Activated T-cell treated with anti-CD3 and anti-CD28 coated beads, Interleukin-2, amount 50 U/mL, for 24 hours (primary cell): ENCODE measurements around the gene CCDC60.

Experiments
- DNase-seq: peaks from one replicate; pipeline ENCODE4 v3.0.0-alpha.2; 2020
- H3K27ac Mint-ChIP-seq: 2 replicates; pipeline ENCODE4 v1.8.0; 2020; ENCODE audit warnings: mild to moderate bottlenecking, mixed read lengths
- H3K27me3 Mint-ChIP-seq: 2 replicates; pipeline ENCODE4 v1.8.0; 2020; ENCODE audit warnings: mixed read lengths
- H3K36me3 Mint-ChIP-seq: 2 replicates; pipeline ENCODE4 v1.8.0; 2020; ENCODE audit warnings: low read depth, mixed read lengths
- H3K4me1 Mint-ChIP-seq: 2 replicates; pipeline ENCODE4 v1.8.0; 2020; ENCODE audit warnings: low read depth, mixed read lengths
- H3K4me3 Mint-ChIP-seq: 2 replicates; pipeline ENCODE4 v1.8.0; 2020; ENCODE audit warnings: mild to moderate bottlenecking, moderate library complexity, mixed read lengths
- H3K9me3 Mint-ChIP-seq: 2 replicates; pipeline ENCODE4 v1.8.0; 2020; ENCODE audit warnings: mixed read lengths

CCDC60 gene

GRCh38 chr12:119385659-119386058 lies 51.1 kb downstream of the CCDC60 start:
- Mint-ChIP-seq H3K4me3 (no peak overlapping the region), H3K4me1 (no peaks in the 10 kb centered on the region), H3K9me3 (peaks cover 2% of the 10 kb centered on the region), H3K27ac (no peak overlapping the region), H3K27me3 (no peaks in the 10 kb centered on the region), H3K36me3 (no peaks in the 10 kb centered on the region)
- DNase-seq = no peak

- no peaks in the 10 kb centered on the region for H3K4me1 Mint-ChIP-seq
- H3K36me3 Mint-ChIP-seq = no peaks in the 10 kb centered on the region
- no peak for DNase-seq
- H3K4me3 Mint-ChIP-seq = no peak overlapping the region
- peaks cover 3% of the 10 kb centered on the region for H3K27me3 Mint-ChIP-seq
- no peak overlapping the region for H3K27ac Mint-ChIP-seq
- no peaks in the 10 kb centered on the region for H3K9me3 Mint-ChIP-seq
These were observed 55.2 kb downstream of the CCDC60 start for GRCh38 chr12:119389687-119390086.

- peaks cover 3% of the 10 kb centered on the region for H3K27me3 Mint-ChIP-seq
- H3K27ac Mint-ChIP-seq = no peak overlapping the region
- no peaks in the 10 kb centered on the region for H3K4me1 Mint-ChIP-seq
- DNase-seq = no peak
- H3K9me3 Mint-ChIP-seq = no peaks in the 10 kb centered on the region
- no peaks in the 10 kb centered on the region for H3K36me3 Mint-ChIP-seq
- no peak overlapping the region for H3K4me3 Mint-ChIP-seq
These were observed 57.1 kb downstream of the CCDC60 start for GRCh38 chr12:119391673-119392072.

GRCh38 chr12:119393677-119394076 lies 59.1 kb downstream of the CCDC60 start:
- no peak for DNase-seq
- Mint-ChIP-seq H3K36me3 (no peaks in the 10 kb centered on the region), H3K27me3 (peaks cover 3% of the 10 kb centered on the region), H3K4me3 (no peak overlapping the region), H3K4me1 (no peaks in the 10 kb centered on the region), H3K27ac (no peak overlapping the region), H3K9me3 (no peaks in the 10 kb centered on the region)

GRCh38 chr12:119397540-119397939 lies 63.0 kb downstream of the CCDC60 start:
- Mint-ChIP-seq H3K9me3 (no peaks in the 10 kb centered on the region), H3K27ac (no peak overlapping the region), H3K4me1 (no peaks in the 10 kb centered on the region), H3K27me3 (peaks cover 3% of the 10 kb centered on the region), H3K4me3 (no peak overlapping the region), H3K36me3 (no peaks in the 10 kb centered on the region)
- DNase-seq = no peak

- no peaks in the 10 kb centered on the region for H3K4me1 Mint-ChIP-seq
- H3K27ac Mint-ChIP-seq = no peak overlapping the region
- H3K27me3 Mint-ChIP-seq = peaks cover 6% of the 10 kb centered on the region
- H3K9me3 Mint-ChIP-seq = no peaks in the 10 kb centered on the region
- DNase-seq = no peak
- no peak overlapping the region for H3K4me3 Mint-ChIP-seq
- H3K36me3 Mint-ChIP-seq = no peaks in the 10 kb centered on the region
These were observed 63.7 kb downstream of the CCDC60 start for GRCh38 chr12:119398190-119398589.

- Mint-ChIP-seq H3K9me3 (no peaks in the 10 kb centered on the region), H3K27me3 (peaks cover 8% of the 10 kb centered on the region), H3K4me3 (no peak overlapping the region), H3K36me3 (no peaks in the 10 kb centered on the region), H3K4me1 (no peaks in the 10 kb centered on the region), H3K27ac (no peak overlapping the region)
- DNase-seq = no peak
These were observed 64.8 kb downstream of the CCDC60 start for GRCh38 chr12:119399301-119399700.

GRCh38 chr12:119406308-119406707 lies 71.8 kb downstream of the CCDC60 start:
- Mint-ChIP-seq H3K4me3 (no peak overlapping the region), H3K9me3 (no peaks in the 10 kb centered on the region), H3K4me1 (no peaks in the 10 kb centered on the region), H3K36me3 (no peaks in the 10 kb centered on the region), H3K27me3 (peaks cover 14% of the 10 kb centered on the region), H3K27ac (no peak overlapping the region)
- DNase-seq = no peak

GRCh38 chr12:119406811-119407210 lies 72.3 kb downstream of the CCDC60 start:
- Mint-ChIP-seq H3K27ac (no peak overlapping the region), H3K9me3 (no peaks in the 10 kb centered on the region), H3K4me3 (no peak overlapping the region), H3K4me1 (no peaks in the 10 kb centered on the region), H3K27me3 (peaks cover 18% of the 10 kb centered on the region), H3K36me3 (no peaks in the 10 kb centered on the region)
- DNase-seq = no peak

GRCh38 chr12:119409043-119409442 lies 74.5 kb downstream of the CCDC60 start:
- peaks cover 25% of the 10 kb centered on the region for H3K27me3 Mint-ChIP-seq
- H3K36me3 Mint-ChIP-seq = no peaks in the 10 kb centered on the region
- no peak for DNase-seq
- H3K4me3 Mint-ChIP-seq = no peak overlapping the region
- no peaks in the 10 kb centered on the region for H3K9me3 Mint-ChIP-seq
- no peaks in the 10 kb centered on the region for H3K4me1 Mint-ChIP-seq
- no peak overlapping the region for H3K27ac Mint-ChIP-seq

- no peak for DNase-seq
- Mint-ChIP-seq H3K4me3 (no peak overlapping the region), H3K4me1 (no peaks in the 10 kb centered on the region), H3K9me3 (no peaks in the 10 kb centered on the region), H3K36me3 (no peaks in the 10 kb centered on the region), H3K27me3 (peaks cover 25% of the 10 kb centered on the region), H3K27ac (no peak overlapping the region)
These were observed 75.9 kb downstream of the CCDC60 start for GRCh38 chr12:119410396-119410795.

- H3K9me3 Mint-ChIP-seq = no peaks in the 10 kb centered on the region
- no peak overlapping the region for H3K4me3 Mint-ChIP-seq
- no peak for DNase-seq
- H3K27me3 Mint-ChIP-seq = peaks cover 21% of the 10 kb centered on the region
- no peaks in the 10 kb centered on the region for H3K36me3 Mint-ChIP-seq
- H3K27ac Mint-ChIP-seq = no peak overlapping the region
- no peaks in the 10 kb centered on the region for H3K4me1 Mint-ChIP-seq
These were observed 77.8 kb downstream of the CCDC60 start for GRCh38 chr12:119412306-119412705.

GRCh38 chr12:119412811-119413794 lies 78.6 kb downstream of the CCDC60 start:
- Mint-ChIP-seq H3K9me3 (no peaks in the 10 kb centered on the region), H3K4me1 (no peaks in the 10 kb centered on the region), H3K4me3 (no peak overlapping the region), H3K36me3 (no peaks in the 10 kb centered on the region), H3K27me3 (peaks cover 21% of the 10 kb centered on the region), H3K27ac (no peak overlapping the region)
- peak; percentile 30 for DNase-seq

GRCh38 chr12:119415714-119416113 lies 81.2 kb downstream of the CCDC60 start:
- H3K4me3 Mint-ChIP-seq = no peak overlapping the region
- H3K36me3 Mint-ChIP-seq = no peaks in the 10 kb centered on the region
- H3K27me3 Mint-ChIP-seq = peaks cover 29% of the 10 kb centered on the region
- H3K27ac Mint-ChIP-seq = no peak overlapping the region
- no peaks in the 10 kb centered on the region for H3K4me1 Mint-ChIP-seq
- H3K9me3 Mint-ChIP-seq = no peaks in the 10 kb centered on the region
- no peak for DNase-seq

GRCh38 chr12:119417440-119417839 lies 82.9 kb downstream of the CCDC60 start:
- Mint-ChIP-seq H3K4me1 (no peaks in the 10 kb centered on the region), H3K36me3 (no peaks in the 10 kb centered on the region), H3K27me3 (peaks cover 26% of the 10 kb centered on the region), H3K9me3 (no peaks in the 10 kb centered on the region), H3K27ac (no peak overlapping the region), H3K4me3 (no peak overlapping the region)
- DNase-seq = no peak
